Choroid plexus epithelial cell (primary cell): ENCODE measurements around the gene PCDHB8.
"Not testable (repeated sequence)": the region's sequence is repeated elsewhere in the genome, so short reads cannot be mapped to it uniquely, and the experiment has no call there.

Source experiments
- DNase-seq: peaks from one replicate; pipeline ENCODE4 v3.0.0-alpha.2; 2010; ENCODE audit warnings: low read depth
- H3K4me3 ChIP-seq: 2 replicates; pipeline ENCODE4 v1.5.1; 2011; ENCODE audit warnings: low read depth, mild to moderate bottlenecking, control low read depth, low read length, moderate library complexity
- CTCF ChIP-seq: conservative IDR thresholded peaks from 2 replicates; pipeline ENCODE4 v1.5.1; 2011; ENCODE audit warnings: low read depth, mild to moderate bottlenecking, control low read depth, inconsistent platforms, low read length, moderate library complexity

Gene PCDHB8

DNA sequence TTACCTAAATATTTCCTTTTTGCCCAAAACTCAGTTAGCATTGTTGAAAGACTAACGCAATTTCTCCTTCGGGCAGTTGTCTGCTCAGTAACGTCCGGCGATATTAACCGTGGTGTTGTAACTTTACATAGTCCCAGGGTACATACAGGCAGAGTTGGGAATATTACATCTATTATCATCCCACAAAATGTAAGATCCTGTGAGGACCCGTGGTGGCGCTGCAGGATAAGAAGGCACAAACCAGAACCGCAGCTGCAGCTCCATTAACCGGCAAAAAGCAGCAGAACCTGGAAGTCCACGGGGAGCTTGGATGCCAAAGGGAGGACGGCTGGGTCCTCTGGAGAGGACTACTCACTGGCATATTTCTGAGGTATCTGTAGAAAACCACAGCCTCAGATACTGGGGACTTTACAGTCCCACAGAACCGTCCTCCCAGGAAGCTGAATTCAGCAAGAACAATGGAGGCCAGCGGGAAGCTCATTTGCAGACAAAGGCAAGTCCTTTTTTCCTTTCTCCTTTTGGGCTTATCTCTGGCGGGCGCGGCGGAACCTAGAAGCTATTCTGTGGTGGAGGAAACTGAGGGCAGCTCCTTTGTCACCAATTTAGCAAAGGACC lies at the start of gene PCDHB8:
Gene PCDHB8, plus strand, starts transcription at position 214 of the 615 bp plus-strand sequence. Its CDS starts 245 bp downstream, at position 459.
- DNase-seq, H3K4me3 ChIP-seq: not testable (repeated sequence)

GRCh38 chr5:141135030-141135717 lies 42.4 kb upstream of the PCDHB8 start, which contains the start of gene PCDHB5:
TSS of gene PCDHB5 (plus strand) at chr5:141135206. CDS start at chr5:141135435, 229 bp downstream.
- peak within 1 kb of the TSS; percentile 24 for H3K4me3 ChIP-seq
- TF ChIP-seq CTCF: peak; percentile 29
- peak; percentile 1 for DNase-seq

- TF ChIP-seq CTCF: no peak
- DNase-seq: no peak
- no peak overlapping the region for H3K4me3 ChIP-seq
Measured at GRCh38 chr5:141135718-141136266, 41.8 kb upstream of the PCDHB8 start.

GRCh38 chr5:141137346-141137745 lies 40.2 kb upstream of the PCDHB8 start:
- H3K4me3 ChIP-seq, DNase-seq: not testable (repeated sequence)

DNA sequence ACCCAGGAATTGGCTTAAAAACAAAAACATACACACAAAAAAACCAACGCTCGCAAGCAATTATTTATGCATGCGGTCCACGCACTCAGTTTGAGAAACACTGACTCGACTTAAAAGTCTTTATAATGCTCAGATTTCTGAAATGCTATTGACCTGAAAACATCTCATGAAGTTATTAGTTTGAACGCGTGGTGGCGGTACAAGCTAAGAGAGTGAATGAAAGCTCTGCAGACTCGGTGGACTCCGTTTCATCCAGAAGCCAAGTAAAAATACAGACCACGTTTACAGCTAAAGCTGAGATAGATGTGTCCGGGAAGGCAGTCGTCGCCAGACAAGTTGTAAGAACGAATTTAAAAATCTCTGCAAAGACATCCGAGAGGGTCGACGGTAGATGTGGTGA lies 27.8 kb upstream of the PCDHB8 start, which contains the start of gene PCDHB6:
Gene PCDHB6, plus strand, starts transcription at position 246 of the 400 bp plus-strand sequence. CDS start 201 bp downstream, outside the sequence.
- peak; percentile 2 for DNase-seq
- no peak for TF ChIP-seq CTCF
- no peak within 1 kb of the TSS for H3K4me3 ChIP-seq

- TF ChIP-seq CTCF: no peak
- no peak for DNase-seq
- no peak overlapping the region for H3K4me3 ChIP-seq
Measured at GRCh38 chr5:141150224-141150992, 27.2 kb upstream of the PCDHB8 start.

GRCh38 chr5:141150993-141151325 lies 26.6 kb upstream of the PCDHB8 start:
- no peak for TF ChIP-seq CTCF
- DNase-seq: no peak
- no peak overlapping the region for H3K4me3 ChIP-seq

DNA sequence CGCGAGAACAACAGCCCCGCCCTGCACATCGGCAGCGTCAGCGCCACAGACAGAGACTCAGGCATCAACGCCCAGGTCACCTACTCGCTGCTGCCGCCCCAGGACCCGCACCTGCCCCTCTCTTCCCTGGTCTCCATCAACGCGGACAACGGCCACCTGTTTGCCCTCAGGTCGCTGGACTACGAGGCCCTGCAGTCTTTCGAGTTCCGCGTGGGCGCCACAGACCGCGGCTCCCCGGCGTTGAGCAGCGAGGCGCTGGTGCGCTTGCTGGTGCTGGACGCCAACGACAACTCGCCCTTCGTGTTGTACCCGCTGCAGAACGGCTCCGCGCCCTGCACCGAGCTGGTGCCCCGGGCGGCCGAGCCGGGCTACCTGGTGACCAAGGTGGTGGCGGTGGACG lies 26.0 kb upstream of the PCDHB8 start:
- not testable (repeated sequence) for DNase-seq, H3K4me3 ChIP-seq

DNA sequence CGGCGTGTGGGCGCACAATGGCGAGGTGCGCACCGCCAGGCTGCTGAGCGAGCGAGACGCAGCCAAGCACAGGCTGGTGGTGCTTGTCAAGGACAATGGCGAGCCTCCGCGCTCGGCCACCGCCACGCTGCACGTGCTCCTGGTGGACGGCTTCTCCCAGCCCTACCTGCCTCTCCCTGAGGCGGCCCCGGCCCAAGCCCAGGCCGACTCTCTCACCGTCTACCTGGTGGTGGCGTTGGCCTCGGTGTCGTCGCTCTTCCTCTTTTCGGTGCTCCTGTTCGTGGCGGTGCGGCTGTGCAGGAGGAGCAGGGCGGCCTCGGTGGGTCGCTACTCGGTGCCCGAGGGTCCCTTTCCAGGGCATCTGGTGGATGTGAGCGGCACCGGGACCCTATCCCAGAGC lies 25.5 kb upstream of the PCDHB8 start:
- H3K4me3 ChIP-seq, DNase-seq: not testable (repeated sequence)
